ENCODE measurements around the gene FAM229A.

Gene FAM229A

DNA sequence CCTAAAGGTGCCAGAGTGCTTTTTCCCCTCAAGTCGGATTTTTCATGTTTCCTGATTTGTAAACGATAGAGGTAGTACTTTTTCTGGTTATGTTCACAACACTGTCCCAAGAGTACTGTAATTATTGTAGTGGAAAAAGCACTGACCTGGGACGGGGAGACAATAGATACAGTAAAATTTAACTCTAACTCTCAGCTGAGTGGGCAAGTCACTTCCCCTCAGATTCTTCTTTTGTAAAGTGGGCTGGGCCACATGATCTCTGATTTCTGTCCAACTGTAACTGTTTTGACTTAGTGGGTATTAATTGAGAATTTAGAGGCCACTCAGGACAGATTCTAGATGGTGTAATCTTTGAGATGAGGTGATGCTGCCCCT is 45.4 kb downstream of the FAM229A start:
- intact Hi-C loops (cut with DNase I; ENCODE audit: low total_unique reads), result no loop called here
- Histone ChIP-seq H3K36me3 (peaks cover 16 to 53% (median 23%) of the 10 kb centered on the region in 3 donors), H3K4me3 (no peak overlapping the region), H3K4me1 (no peaks in the 10 kb centered on the region), H3K27ac (no peak overlapping the region), H3K9me3 (no peaks in the 10 kb centered on the region), H3K27me3 (no peaks in the 10 kb centered on the region)
- TF ChIP-seq, protein P1, sequence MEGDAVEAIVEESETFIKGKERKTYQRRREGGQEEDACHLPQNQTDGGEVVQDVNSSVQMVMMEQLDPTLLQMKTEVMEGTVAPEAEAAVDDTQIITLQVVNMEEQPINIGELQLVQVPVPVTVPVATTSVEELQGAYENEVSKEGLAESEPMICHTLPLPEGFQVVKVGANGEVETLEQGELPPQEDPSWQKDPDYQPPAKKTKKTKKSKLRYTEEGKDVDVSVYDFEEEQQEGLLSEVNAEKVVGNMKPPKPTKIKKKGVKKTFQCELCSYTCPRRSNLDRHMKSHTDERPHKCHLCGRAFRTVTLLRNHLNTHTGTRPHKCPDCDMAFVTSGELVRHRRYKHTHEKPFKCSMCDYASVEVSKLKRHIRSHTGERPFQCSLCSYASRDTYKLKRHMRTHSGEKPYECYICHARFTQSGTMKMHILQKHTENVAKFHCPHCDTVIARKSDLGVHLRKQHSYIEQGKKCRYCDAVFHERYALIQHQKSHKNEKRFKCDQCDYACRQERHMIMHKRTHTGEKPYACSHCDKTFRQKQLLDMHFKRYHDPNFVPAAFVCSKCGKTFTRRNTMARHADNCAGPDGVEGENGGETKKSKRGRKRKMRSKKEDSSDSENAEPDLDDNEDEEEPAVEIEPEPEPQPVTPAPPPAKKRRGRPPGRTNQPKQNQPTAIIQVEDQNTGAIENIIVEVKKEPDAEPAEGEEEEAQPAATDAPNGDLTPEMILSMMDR (IDR thresholded peaks at IDR 0.05), result no peak
- no peak for DNase-seq

DNA sequence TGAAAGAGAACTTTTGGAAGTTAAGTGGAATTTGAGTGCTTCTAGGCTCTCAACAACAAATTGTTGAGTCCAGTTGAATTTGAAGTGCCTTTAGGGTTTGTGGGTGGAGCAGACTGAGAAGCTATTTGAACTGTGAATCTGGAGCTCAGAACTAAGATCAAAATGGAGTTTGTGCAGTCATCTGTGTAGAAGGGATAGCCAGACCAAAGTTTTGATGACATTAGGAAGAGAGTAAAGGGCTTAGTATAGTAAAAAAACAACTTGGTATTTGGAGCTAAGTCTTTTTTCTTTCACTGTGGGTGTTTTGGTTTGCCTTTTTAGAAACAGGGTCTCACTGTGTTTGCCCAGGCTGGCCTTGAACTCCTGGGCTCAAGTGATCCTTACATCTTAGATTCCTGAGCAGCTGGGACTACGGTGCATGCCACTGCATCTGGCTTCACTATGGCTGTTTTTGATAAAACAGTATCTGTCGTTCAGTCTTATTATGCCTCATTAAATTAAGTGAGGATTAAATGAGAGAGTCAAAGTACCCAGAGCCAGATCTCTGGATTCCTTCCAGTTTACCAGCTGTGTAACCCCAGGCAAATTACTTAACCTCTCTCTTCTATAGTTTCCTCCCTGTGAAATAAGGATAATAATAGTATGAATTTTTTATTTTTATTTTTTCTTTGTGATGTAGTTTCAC is 50.4 kb downstream of the FAM229A start:
- H3K36me3 ChIP-seq, result peaks cover 3 to 14% (median 4%) of the 10 kb centered on the region in 3 donors
- no peaks in the 10 kb centered on the region for H3K27me3 ChIP-seq
- TF ChIP-seq, protein P1 (IDR thresholded peaks at IDR 0.05), result no peak
- no peak overlapping the region for H3K4me3 ChIP-seq
- DNase-seq, result no peak
- H3K4me1 ChIP-seq, result peaks cover 0 to 4% (median 0%) of the 10 kb centered on the region in 4 donors
- H3K9me3 ChIP-seq, result no peaks in the 10 kb centered on the region
- no peak overlapping the region for H3K27ac ChIP-seq
- intact Hi-C loops (cut with DNase I; ENCODE audit: low total_unique reads), result no loop called here
